Fibroblast of skin of right biceps (primary cell): ENCODE results near the gene RGCC.
"Not testable (repeated sequence)": the region's sequence is repeated elsewhere in the genome, so short reads cannot be mapped to it uniquely, and the experiment has no call there.

Experiments used
- DNase-seq: peaks from one replicate; pipeline ENCODE4 v3.0.0-alpha.2; 2013

Gene RGCC

GRCh38 chr13:41456768-41457588 is at the start of gene RGCC:
Gene RGCC (plus strand): TSS chr13:41457550. CDS start chr13:41457708, 158 bp downstream.
- DNase-seq, result peak; percentile 53

GRCh38 chr13:41408121-41408520 is 49.2 kb upstream of the RGCC start:
- DNase-seq, result peak; percentile 24

GRCh38 chr13:41408746-41409145 is 48.6 kb upstream of the RGCC start:
- no peak for DNase-seq

- DNase-seq, result no peak
These were observed 47.7 kb upstream of the RGCC start for GRCh38 chr13:41409611-41410010.

- DNase-seq, result no peak
These were observed 46.3 kb upstream of the RGCC start for GRCh38 chr13:41411060-41411459.

- DNase-seq, result peak; percentile 58
These were observed 45.8 kb upstream of the RGCC start for GRCh38 chr13:41411522-41411921.

GRCh38 chr13:41413872-41414271 is 43.5 kb upstream of the RGCC start:
- no peak for DNase-seq

- DNase-seq, result peak; percentile 11
These were observed 41.1 kb upstream of the RGCC start for GRCh38 chr13:41416276-41416675.

GRCh38 chr13:41418027-41418426 is 39.3 kb upstream of the RGCC start:
- DNase-seq, result peak; percentile 74

GRCh38 chr13:41418731-41419130 is 38.6 kb upstream of the RGCC start:
- DNase-seq, result no peak

- no peak for DNase-seq
These were observed 38.1 kb upstream of the RGCC start for GRCh38 chr13:41419206-41419605.

GRCh38 chr13:41420146-41420545 is 37.2 kb upstream of the RGCC start:
- DNase-seq, result no peak

- DNase-seq, result not testable (repeated sequence)
These were observed 36.0 kb upstream of the RGCC start for GRCh38 chr13:41421330-41421729.

GRCh38 chr13:41421983-41422382 is 35.4 kb upstream of the RGCC start:
- not testable (repeated sequence) for DNase-seq

GRCh38 chr13:41423259-41423658 is 34.1 kb upstream of the RGCC start:
- not testable (repeated sequence) for DNase-seq

- DNase-seq, result not testable (repeated sequence)
These were observed 32.7 kb upstream of the RGCC start for GRCh38 chr13:41424675-41425074.

GRCh38 chr13:41426047-41426446 is 31.3 kb upstream of the RGCC start:
- DNase-seq, result no peak

- DNase-seq, result no peak
These were observed 29.7 kb upstream of the RGCC start for GRCh38 chr13:41427666-41428065.

- DNase-seq, result no peak
These were observed 29.2 kb upstream of the RGCC start for GRCh38 chr13:41428155-41428554.

GRCh38 chr13:41434030-41434429 is 23.3 kb upstream of the RGCC start:
- peak; percentile 36 for DNase-seq

GRCh38 chr13:41434831-41435520 is 22.4 kb upstream of the RGCC start:
- no peak for DNase-seq

GRCh38 chr13:41443969-41444368 is 13.4 kb upstream of the RGCC start:
- DNase-seq, result no peak

- no peak for DNase-seq
These were observed 4.9 kb upstream of the RGCC start for GRCh38 chr13:41452462-41452861.

GRCh38 chr13:41453620-41454019 is 3.7 kb upstream of the RGCC start:
- DNase-seq, result no peak
